Measurements from ENCODE around the gene PLXDC1.

Gene PLXDC1

GRCh38 chr17:39196241-39196807 lies 44.9 kb upstream of the PLXDC1 start:
- no peak for DNase-seq (ENCODE audit: insufficient read length, low spot score)
- no peak for FAIRE-seq
- no peak for TF ChIP-seq POLR2AphosphoS5 (IDR thresholded peaks at IDR 0.05; ENCODE audit: low read depth, low read length)
- TF ChIP-seq SPI1 (IDR thresholded peaks at IDR 0.05; ENCODE audit: low read depth, low read length): no peak
- TF ChIP-seq POU2F2 (IDR thresholded peaks at IDR 0.05; ENCODE audit: low read depth, low read length): no peak
- TF ChIP-seq POLR2A (IDR thresholded peaks at IDR 0.05; ENCODE audit: low read depth, low read length): no peak
- TF ChIP-seq PAX5 (IDR thresholded peaks at IDR 0.05; ENCODE audit: insufficient read depth, low read length, severe bottlenecking): no peak
- TF ChIP-seq TAF1 (IDR thresholded peaks at IDR 0.05; ENCODE audit: low read depth, low read length): no peak

DNA sequence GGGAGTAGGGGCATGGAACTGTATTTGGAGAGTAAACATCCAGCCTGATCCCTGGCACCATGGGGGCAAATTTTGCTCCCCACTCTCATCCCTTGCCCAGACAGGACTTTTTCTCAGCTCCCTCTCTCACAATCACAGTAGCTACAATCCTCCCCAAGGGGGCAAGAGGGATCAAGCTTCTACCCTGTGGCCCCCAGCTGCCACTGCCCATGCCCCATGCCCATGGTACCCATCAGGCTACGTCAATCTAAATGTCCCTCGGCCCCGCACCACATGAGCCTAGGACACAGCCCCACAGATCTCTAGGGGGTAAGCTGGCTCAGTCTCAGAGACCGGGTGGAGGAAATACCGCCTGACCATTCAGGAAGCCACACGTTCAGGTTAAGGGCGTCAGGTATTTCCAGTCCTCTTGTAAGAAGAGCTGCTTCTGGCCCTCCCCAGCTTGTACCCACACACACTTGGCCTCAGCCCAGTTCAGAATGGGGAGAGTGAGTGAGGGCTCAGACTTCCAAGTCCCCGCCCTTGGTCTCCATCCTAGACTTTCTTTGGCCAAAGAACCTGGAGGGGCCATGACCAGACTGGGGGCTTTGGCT lies 44.2 kb upstream of the PLXDC1 start:
- no peak for DNase-seq (ENCODE audit: insufficient read length, low spot score)
- TF ChIP-seq POU2F2 (IDR thresholded peaks at IDR 0.05; ENCODE audit: low read depth, low read length): no peak
- no peak for TF ChIP-seq POLR2A (IDR thresholded peaks at IDR 0.05; ENCODE audit: low read depth, low read length)
- no peak for TF ChIP-seq SPI1 (IDR thresholded peaks at IDR 0.05; ENCODE audit: low read depth, low read length)
- TF ChIP-seq TAF1 (IDR thresholded peaks at IDR 0.05; ENCODE audit: low read depth, low read length): no peak
- TF ChIP-seq POLR2AphosphoS5 (IDR thresholded peaks at IDR 0.05; ENCODE audit: low read depth, low read length): no peak
- TF ChIP-seq PAX5 (IDR thresholded peaks at IDR 0.05; ENCODE audit: insufficient read depth, low read length, severe bottlenecking): no peak
- peak; percentile 54 for FAIRE-seq

DNA sequence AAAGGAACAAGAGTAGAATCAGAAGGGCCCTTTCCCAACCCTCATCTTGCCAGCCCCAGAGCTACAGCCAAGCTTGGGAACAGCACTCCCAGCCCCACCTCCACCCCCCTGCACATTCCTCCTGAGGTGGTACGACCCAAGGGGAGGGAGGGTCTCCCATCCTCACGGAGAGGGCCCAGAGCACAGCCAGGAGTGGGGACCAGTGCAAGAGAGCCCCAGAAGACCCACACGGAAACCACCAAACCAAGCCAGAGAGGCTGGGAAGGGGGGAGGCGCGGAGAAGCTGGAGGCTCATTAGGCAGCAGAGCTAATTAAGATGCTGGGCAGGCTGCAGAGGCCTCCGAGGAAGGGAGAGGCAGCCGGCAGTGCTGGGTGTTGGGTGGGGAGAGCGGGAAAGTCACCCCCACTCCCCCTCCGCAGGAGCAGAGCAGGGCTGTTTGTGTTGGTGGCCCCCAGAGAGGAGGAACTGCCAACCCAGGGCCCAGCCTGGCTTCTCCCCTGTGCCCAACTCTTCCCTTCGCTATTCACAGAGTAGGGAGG lies 43.6 kb upstream of the PLXDC1 start:
- no peak for TF ChIP-seq PAX5 (IDR thresholded peaks at IDR 0.05; ENCODE audit: insufficient read depth, low read length, severe bottlenecking)
- no peak for TF ChIP-seq TAF1 (IDR thresholded peaks at IDR 0.05; ENCODE audit: low read depth, low read length)
- no peak for TF ChIP-seq POLR2A (IDR thresholded peaks at IDR 0.05; ENCODE audit: low read depth, low read length)
- no peak for FAIRE-seq
- DNase-seq (ENCODE audit: insufficient read length, low spot score): no peak

- TF ChIP-seq POU2F2 (IDR thresholded peaks at IDR 0.05; ENCODE audit: low read depth, low read length) (no peak), POLR2A (IDR thresholded peaks at IDR 0.05; ENCODE audit: low read depth, low read length) (no peak), PAX5 (IDR thresholded peaks at IDR 0.05; ENCODE audit: insufficient read depth, low read length, severe bottlenecking) (no peak), SPI1 (IDR thresholded peaks at IDR 0.05; ENCODE audit: low read depth, low read length) (no peak), TAF1 (IDR thresholded peaks at IDR 0.05; ENCODE audit: low read depth, low read length) (no peak), POLR2AphosphoS5 (IDR thresholded peaks at IDR 0.05; ENCODE audit: low read depth, low read length) (no peak)
- no peak for DNase-seq (ENCODE audit: insufficient read length, low spot score)
- no peak for FAIRE-seq
These were observed 42.9 kb upstream of the PLXDC1 start for GRCh38 chr17:39194089-39194984.

- DNase-seq (ENCODE audit: insufficient read length, low spot score): no peak
- FAIRE-seq: no peak
- TF ChIP-seq SPI1 (IDR thresholded peaks at IDR 0.05; ENCODE audit: low read depth, low read length) (no peak), POU2F2 (IDR thresholded peaks at IDR 0.05; ENCODE audit: low read depth, low read length) (no peak), PAX5 (IDR thresholded peaks at IDR 0.05; ENCODE audit: insufficient read depth, low read length, severe bottlenecking) (no peak), POLR2A (IDR thresholded peaks at IDR 0.05; ENCODE audit: low read depth, low read length) (no peak), POLR2AphosphoS5 (IDR thresholded peaks at IDR 0.05; ENCODE audit: low read depth, low read length) (no peak), TAF1 (IDR thresholded peaks at IDR 0.05; ENCODE audit: low read depth, low read length) (no peak)
These were observed 41.9 kb upstream of the PLXDC1 start for GRCh38 chr17:39193346-39193745.

DNA sequence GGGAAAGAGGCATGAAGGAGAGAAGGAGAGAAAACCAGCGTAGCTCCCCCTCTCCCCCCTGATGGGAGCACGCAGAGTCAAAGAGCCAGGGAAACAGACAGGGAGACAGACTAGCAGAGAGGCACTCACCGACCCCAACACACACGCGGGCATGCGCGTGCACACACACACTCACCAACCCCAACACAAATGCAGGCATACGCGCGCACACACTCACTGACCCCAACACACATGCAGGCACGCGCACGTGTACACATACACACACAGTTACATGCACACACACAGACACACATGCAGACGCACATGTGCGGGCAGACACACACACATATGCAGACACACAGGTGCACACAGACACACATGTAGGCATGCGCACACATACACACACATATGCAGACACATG lies 41.5 kb upstream of the PLXDC1 start:
- no peak for TF ChIP-seq SPI1 (IDR thresholded peaks at IDR 0.05; ENCODE audit: low read depth, low read length)
- TF ChIP-seq POLR2AphosphoS5 (IDR thresholded peaks at IDR 0.05; ENCODE audit: low read depth, low read length): no peak
- TF ChIP-seq POLR2A (IDR thresholded peaks at IDR 0.05; ENCODE audit: low read depth, low read length): no peak
- TF ChIP-seq POU2F2 (IDR thresholded peaks at IDR 0.05; ENCODE audit: low read depth, low read length): no peak
- TF ChIP-seq PAX5 (IDR thresholded peaks at IDR 0.05; ENCODE audit: insufficient read depth, low read length, severe bottlenecking): no peak
- no peak for TF ChIP-seq TAF1 (IDR thresholded peaks at IDR 0.05; ENCODE audit: low read depth, low read length)
- DNase-seq (ENCODE audit: insufficient read length, low spot score) (no peak), FAIRE-seq (no peak)

GRCh38 chr17:39191750-39192510 lies 40.5 kb upstream of the PLXDC1 start:
- TF ChIP-seq POU2F2 (IDR thresholded peaks at IDR 0.05; ENCODE audit: low read depth, low read length) (no peak), POLR2A (IDR thresholded peaks at IDR 0.05; ENCODE audit: low read depth, low read length) (no peak), PAX5 (IDR thresholded peaks at IDR 0.05; ENCODE audit: insufficient read depth, low read length, severe bottlenecking) (no peak), TAF1 (IDR thresholded peaks at IDR 0.05; ENCODE audit: low read depth, low read length) (no peak), SPI1 (IDR thresholded peaks at IDR 0.05; ENCODE audit: low read depth, low read length) (no peak), POLR2AphosphoS5 (IDR thresholded peaks at IDR 0.05; ENCODE audit: low read depth, low read length) (no peak)
- no peak for FAIRE-seq

DNA sequence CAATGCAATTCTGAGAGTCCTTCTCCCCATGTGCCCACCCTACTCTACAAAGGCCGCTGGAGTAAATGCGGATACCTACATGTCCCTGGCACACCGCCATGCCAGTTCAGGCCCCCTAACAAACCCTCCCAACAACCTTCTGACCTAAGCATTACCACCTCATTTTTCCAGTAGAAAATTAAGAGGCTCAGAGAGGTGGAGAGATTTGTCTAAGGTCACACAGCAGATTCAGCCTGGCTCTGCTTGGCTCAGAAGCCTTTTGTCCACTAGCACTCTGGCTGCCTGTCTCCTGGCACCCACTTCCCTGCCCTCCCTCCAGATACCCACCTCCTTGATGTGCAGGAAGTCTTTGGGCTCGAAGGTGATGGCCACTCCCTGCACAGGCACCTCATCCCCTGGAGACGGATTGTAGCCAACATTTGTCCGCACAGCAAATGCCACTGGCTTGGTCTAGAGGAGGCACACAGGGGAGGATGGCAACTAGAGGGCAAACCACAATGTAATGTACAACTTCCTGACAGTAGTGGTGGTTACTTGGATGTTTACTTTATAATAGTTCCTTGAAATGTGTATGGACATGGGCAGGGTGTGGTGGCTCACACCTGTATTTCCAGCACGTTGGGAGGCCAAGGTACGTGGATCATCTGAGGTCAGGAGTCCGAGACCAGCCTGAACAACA lies 35.9 kb upstream of the PLXDC1 start:
- FAIRE-seq (no peak), DNase-seq (ENCODE audit: insufficient read length, low spot score) (no peak)
- TF ChIP-seq PAX5 (IDR thresholded peaks at IDR 0.05; ENCODE audit: insufficient read depth, low read length, severe bottlenecking) (no peak), POU2F2 (IDR thresholded peaks at IDR 0.05; ENCODE audit: low read depth, low read length) (no peak), SPI1 (IDR thresholded peaks at IDR 0.05; ENCODE audit: low read depth, low read length) (no peak), POLR2A (IDR thresholded peaks at IDR 0.05; ENCODE audit: low read depth, low read length) (no peak), TAF1 (IDR thresholded peaks at IDR 0.05; ENCODE audit: low read depth, low read length) (no peak), POLR2AphosphoS5 (IDR thresholded peaks at IDR 0.05; ENCODE audit: low read depth, low read length) (no peak)

More at GRCh38 chr17:39191750-39192510, 40.5 kb upstream of the PLXDC1 start:
- no peak for DNase-seq (ENCODE audit: insufficient read length, low spot score)

All from GM12891 (cell line).